PC-9 (cell line): ENCODE results near the gene GPLD1.

ENCODE experiments used
- EZH2 ChIP-seq: fragments of 200-600 bp; sonication (generic); IDR thresholded peaks from 2 replicates; pipeline ENCODE4 v1.8.0; 2017; ENCODE audit warnings: antibody characterized with exemption, low read depth
- TF ChIP-seq, protein P1 (sequence below): fragments of 200-600 bp; sonication (generic); conservative IDR thresholded peaks from 2 replicates; pipeline ENCODE4 v1.6.1; 2017; ENCODE audit warnings: mixed run types, antibody characterized with exemption, mild to moderate bottlenecking, moderate library complexity

DNA sequence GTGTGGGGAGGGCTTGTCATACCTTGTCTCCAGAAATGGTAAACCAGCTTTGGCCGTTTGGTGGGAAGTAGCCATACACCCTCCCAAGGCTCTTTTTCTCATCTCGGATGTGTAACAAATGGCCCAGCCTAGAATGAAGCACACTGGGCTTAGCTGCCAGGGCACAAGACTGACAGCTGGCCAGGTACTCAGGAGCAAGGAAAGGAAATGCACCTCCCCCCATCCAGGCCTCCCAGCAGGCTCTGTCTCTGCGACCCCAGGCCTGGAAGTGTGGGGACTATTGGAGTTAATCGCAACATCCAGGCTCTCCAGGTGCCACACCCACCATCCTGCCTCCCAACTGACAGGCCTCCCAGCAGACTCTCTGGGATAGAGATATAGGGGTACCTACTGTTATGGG, 43.7 kb downstream of the GPLD1 start:
- TF ChIP-seq, protein P1, sequence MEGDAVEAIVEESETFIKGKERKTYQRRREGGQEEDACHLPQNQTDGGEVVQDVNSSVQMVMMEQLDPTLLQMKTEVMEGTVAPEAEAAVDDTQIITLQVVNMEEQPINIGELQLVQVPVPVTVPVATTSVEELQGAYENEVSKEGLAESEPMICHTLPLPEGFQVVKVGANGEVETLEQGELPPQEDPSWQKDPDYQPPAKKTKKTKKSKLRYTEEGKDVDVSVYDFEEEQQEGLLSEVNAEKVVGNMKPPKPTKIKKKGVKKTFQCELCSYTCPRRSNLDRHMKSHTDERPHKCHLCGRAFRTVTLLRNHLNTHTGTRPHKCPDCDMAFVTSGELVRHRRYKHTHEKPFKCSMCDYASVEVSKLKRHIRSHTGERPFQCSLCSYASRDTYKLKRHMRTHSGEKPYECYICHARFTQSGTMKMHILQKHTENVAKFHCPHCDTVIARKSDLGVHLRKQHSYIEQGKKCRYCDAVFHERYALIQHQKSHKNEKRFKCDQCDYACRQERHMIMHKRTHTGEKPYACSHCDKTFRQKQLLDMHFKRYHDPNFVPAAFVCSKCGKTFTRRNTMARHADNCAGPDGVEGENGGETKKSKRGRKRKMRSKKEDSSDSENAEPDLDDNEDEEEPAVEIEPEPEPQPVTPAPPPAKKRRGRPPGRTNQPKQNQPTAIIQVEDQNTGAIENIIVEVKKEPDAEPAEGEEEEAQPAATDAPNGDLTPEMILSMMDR: no peak
- TF ChIP-seq EZH2: no peak
